Transverse colon (tissue), 4 donors: ENCODE measurements around the gene SETX. TPM values are rescaled to one million over a fixed set of nuclear protein-coding genes. Genes with fewer than 3 reads are reported as not detected.
A peak's percentile ranks its signal among the peaks of the same experiment; 100 is the strongest.

Experiments used
- DNase-seq: peaks from one replicate; pipeline ENCODE4 v3.0.0-alpha.2; 2019
- H3K27ac ChIP-seq, 4 donors: fragments of 200-600 bp; sonication (generic); 2 replicates each; pipeline ENCODE4 v1.5.1; 2016 to 2018; ENCODE audit warnings: inconsistent platforms in 4 of 4
- H3K27me3 ChIP-seq: fragments of 200-600 bp; sonication (generic); 2 replicates; pipeline ENCODE4 v1.5.1; 2017; ENCODE audit warnings: inconsistent platforms
- H3K36me3 ChIP-seq, 4 donors: fragments of 200-600 bp; sonication (generic); 2 replicates each; pipeline ENCODE4 v1.5.1; 2017 to 2019; ENCODE audit warnings: inconsistent platforms in 4 of 4
- H3K4me1 ChIP-seq, 4 donors: fragments of 200-600 bp; sonication (generic); 2 replicates each; pipeline ENCODE4 v1.5.1; 2017 to 2020; ENCODE audit warnings: inconsistent platforms in 4 of 4
- H3K4me3 ChIP-seq, 4 donors: fragments of 200-600 bp; sonication (generic); 1 replicate in 1 of 4; 2 replicates in 3 of 4; pipeline versions ENCODE4 v1.5.1 to v1.6.1; 2017 to 2019; ENCODE audit warnings: inconsistent platforms in 4 of 4
- H3K9me3 ChIP-seq, 2 donors: fragments of 200-600 bp; sonication (generic); 2 replicates each; pipeline ENCODE4 v1.5.1; 2017 to 2019; ENCODE audit warnings: inconsistent platforms in 2 of 2
- EP300 ChIP-seq: sonication (generic); formaldehyde crosslinking; IDR thresholded peaks from one replicate; pipeline ENCODE4 v1.6.1; 2017; ENCODE audit warnings: antibody characterized with exemption, low read depth
- POLR2A ChIP-seq: fragments of 450-650 bp; IDR thresholded peaks from one replicate; pipeline ENCODE4 v1.6.1; 2016; ENCODE audit warnings: antibody characterized with exemption, mild to moderate bottlenecking, moderate library complexity
- POLR2AphosphoS5 ChIP-seq, 3 donors: sonication (generic); formaldehyde crosslinking; IDR thresholded peaks; one replicate each; pipeline ENCODE4 v1.6.1; 2016; ENCODE audit warnings: antibody characterized with exemption in 3 of 3
- WGBS, 2 donors: methylation state at CpG; one replicate each; pipeline ENCODE4 v1.1.5; 2018; ENCODE audit warnings: low coverage in 1 of 2; 5-methylcytosine and 5-hydroxymethylcytosine counted together
- in situ Hi-C, 4 donors: fragments of 200-750 bp; cut with MboI; loops; one replicate each; pipeline versions ENCODE4 v1.15.0 to v1.15.1; 2017; ENCODE audit warnings: low sequenced_read_pairs in 3 of 4, low pct_ligation_motif_present in 1 of 4, low pct_unique_long_range_greater_than_20kb in 1 of 4
- intact Hi-C: fragments of 100-400 bp; cut with DNase I; formaldehyde crosslinking; loops from one replicate; pipeline ENCODE4 v1.15.1; 2023; ENCODE audit warnings: low total_unique reads
- total RNA-seq, 4 donors: library from RNA; depleted of rRNA; stranded (reverse); fragments of >200 nt; gene quantifications; one replicate each; pipeline ENCODE4 v1.1.0, GENCODE V29; 2016
- TF ChIP-seq, protein P1 (sequence below), 5 experiments: fragments of 200-600 bp in 3 of 5; fragments of 450-650 bp in 2 of 5; sonication (generic) in 3 of 5; IDR thresholded peaks; 1 replicate in 2 of 5; 2 replicates in 3 of 5; pipeline ENCODE4 v1.5.1; 2016 to 2017; ENCODE audit warnings: antibody characterized with exemption in 5 of 5, inconsistent platforms in 3 of 5, mild to moderate bottlenecking in 2 of 5, moderate library complexity in 1 of 5

SETX gene
- total RNA-seq, 4 donors from 2014 or later = 27.7 to 70.5 (median 48.5) TPM

DNA sequence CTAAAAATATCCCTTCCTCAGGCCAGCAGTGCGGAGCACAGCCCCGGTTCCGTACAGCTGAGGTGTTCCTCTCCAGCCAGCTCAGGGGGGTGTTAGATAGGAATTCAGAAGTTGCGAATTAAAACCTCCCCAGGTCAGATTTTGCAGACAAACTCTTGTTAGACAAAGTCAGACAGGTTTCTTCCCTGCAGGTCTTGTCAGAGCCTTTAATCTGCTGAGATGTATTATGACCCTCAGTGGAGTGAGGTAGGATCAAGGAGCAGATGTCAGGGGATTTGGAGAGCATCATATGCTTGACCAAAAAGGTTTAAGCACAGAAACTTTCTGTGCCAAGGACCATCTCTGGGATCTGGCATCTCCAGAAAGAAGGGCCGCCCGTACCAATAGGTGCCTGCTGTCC is 132.8 kb downstream of the SETX start:
- in situ Hi-C loops (no loop called here), intact Hi-C loops (no loop called here)
- Histone ChIP-seq H3K4me3 (no peak overlapping the region), H3K36me3 (no peaks in the 10 kb centered on the region), H3K27ac (no peak overlapping the region), H3K9me3 (no peaks in the 10 kb centered on the region), H3K4me1 (no peaks in the 10 kb centered on the region), H3K27me3 (peaks cover 9% of the 10 kb centered on the region)
- DNase-seq = no peak
- 89% methylated on average over 6 of the region's 6 CpGs; no CpG with 5 or more reads in 1 of the 2 donors for WGBS, 2 donors
- TF ChIP-seq EP300 = no peak
- TF ChIP-seq, protein P1, sequence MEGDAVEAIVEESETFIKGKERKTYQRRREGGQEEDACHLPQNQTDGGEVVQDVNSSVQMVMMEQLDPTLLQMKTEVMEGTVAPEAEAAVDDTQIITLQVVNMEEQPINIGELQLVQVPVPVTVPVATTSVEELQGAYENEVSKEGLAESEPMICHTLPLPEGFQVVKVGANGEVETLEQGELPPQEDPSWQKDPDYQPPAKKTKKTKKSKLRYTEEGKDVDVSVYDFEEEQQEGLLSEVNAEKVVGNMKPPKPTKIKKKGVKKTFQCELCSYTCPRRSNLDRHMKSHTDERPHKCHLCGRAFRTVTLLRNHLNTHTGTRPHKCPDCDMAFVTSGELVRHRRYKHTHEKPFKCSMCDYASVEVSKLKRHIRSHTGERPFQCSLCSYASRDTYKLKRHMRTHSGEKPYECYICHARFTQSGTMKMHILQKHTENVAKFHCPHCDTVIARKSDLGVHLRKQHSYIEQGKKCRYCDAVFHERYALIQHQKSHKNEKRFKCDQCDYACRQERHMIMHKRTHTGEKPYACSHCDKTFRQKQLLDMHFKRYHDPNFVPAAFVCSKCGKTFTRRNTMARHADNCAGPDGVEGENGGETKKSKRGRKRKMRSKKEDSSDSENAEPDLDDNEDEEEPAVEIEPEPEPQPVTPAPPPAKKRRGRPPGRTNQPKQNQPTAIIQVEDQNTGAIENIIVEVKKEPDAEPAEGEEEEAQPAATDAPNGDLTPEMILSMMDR (IDR thresholded peaks at IDR 0.05) = no peak
- TF ChIP-seq POLR2AphosphoS5 (IDR thresholded peaks at IDR 0.05) = no peak
- no peak for TF ChIP-seq POLR2A

DNA sequence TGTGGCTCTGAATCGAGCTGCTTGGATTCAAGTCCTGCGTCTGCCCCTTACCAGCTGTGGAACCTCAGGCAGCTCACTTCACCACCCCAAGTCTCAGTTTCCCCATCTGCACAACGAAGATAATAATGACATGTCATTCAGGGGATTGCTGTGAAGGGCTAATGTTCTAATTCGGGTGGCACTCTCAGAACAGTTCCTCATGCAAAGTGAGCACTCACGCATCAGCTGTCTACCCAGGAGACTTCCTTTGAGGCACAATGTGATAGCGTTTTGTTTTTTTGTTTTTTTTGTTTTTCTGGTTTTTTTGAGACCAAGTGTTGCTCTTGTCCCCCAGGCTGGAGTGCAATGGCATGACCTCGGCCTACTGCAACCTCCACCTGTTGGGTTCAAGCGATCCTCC is 136.6 kb downstream of the SETX start:
- no peak overlapping the region for H3K4me3 ChIP-seq
- intact Hi-C loops (no loop called here), in situ Hi-C loops (no loop called here)
- H3K9me3 ChIP-seq = no peaks in the 10 kb centered on the region
- no peak for TF ChIP-seq POLR2AphosphoS5 (IDR thresholded peaks at IDR 0.05)
- no peak for TF ChIP-seq POLR2A
- no peak for TF ChIP-seq EP300
- TF ChIP-seq, protein P1 (IDR thresholded peaks at IDR 0.05) = no peak
- H3K36me3 ChIP-seq = no peaks in the 10 kb centered on the region
- DNase-seq = no peak
- H3K27ac ChIP-seq = no peak overlapping the region
- peaks cover 4% of the 10 kb centered on the region for H3K27me3 ChIP-seq
- 85 to 87% methylated on average over 3 to 8 of the region's 8 CpGs for WGBS, 2 donors
- no peaks in the 10 kb centered on the region for H3K4me1 ChIP-seq

DNA sequence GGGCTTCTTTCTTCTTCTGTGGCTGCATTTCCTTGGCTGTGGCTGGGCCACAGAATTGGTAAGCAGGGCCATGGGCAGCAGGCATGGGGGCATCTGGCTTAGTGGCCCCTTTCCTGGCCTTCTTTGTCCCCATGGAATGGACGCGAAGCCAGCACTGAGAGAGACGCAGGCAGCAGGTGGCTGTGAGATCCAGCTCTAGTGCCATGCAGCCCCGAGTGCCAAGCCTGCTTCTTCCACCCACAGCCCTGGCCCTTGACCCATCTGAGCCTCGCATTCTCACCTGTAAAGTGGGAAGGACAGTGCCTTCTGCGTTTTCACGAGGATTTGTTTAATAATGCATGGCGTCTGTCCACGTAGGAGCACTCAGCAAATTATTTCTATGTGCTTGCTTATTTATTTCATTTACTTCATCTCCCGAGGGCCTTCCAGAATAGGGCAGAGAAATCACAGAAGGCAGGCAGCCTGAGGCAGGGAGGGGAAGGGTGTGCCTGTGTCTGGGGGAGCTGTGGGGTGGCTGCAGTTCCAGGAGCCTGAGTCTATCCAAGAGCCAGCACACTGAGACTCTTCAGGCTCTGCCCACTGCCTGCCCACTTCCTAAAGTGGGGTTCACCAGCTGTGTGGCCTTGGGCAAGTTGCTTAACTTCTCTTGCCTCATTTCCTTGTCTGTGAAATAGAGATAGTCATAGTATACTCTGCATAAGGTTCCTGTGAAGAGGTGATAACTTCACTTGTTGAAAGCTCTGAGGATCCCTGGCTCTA is 137.7 kb downstream of the SETX start:
- no peak for DNase-seq
- in situ Hi-C loops = no loop called here
- intact Hi-C loops = no loop called here
- Histone ChIP-seq H3K27me3 (no peaks in the 10 kb centered on the region), H3K4me1 (no peaks in the 10 kb centered on the region), H3K9me3 (no peaks in the 10 kb centered on the region), H3K27ac (no peak overlapping the region), H3K4me3 (no peak overlapping the region), H3K36me3 (no peaks in the 10 kb centered on the region)
- TF ChIP-seq POLR2AphosphoS5 (IDR thresholded peaks at IDR 0.05) = no peak
- TF ChIP-seq, protein P1 (IDR thresholded peaks at IDR 0.05) = no peak
- TF ChIP-seq POLR2A = no peak
- TF ChIP-seq EP300 = no peak
- 66% methylated on average over 10 of the region's 10 CpGs; no CpG with 5 or more reads in 1 of the 2 donors for WGBS, 2 donors

DNA sequence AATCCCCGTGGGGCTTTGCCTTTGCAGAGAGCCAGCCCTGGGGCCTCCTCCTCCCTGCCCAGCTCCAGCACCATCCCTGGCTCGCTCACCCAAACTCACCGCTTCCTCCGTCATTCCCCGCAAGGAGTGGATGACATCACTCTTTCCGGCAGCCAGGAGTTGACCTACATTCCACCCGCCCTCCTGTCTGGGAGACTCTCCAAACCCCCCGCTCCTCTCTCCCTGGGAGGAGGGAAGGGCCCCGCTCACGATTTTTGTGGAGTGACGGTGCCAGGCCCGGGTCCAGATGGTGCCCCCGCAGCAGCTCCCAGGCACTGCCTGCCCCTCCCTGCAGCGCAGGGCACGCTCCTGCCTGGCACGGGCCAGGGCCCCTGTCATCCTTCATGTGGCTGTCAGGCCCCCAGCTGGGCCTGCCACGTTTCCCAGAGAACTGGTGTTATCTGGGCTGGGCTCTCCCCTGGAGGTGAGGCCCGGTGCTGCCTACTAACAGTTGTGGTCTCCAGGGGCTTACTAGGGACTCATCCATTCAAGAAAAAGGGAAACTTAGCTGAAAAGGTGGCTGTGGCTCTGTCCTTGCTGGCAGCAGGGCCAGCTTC is 140.7 kb downstream of the SETX start:
- H3K9me3 ChIP-seq = no peaks in the 10 kb centered on the region
- peak overlapping the region in 2 of 4 donors; percentile 13 to 25 for H3K27ac ChIP-seq
- H3K27me3 ChIP-seq = no peaks in the 10 kb centered on the region
- TF ChIP-seq POLR2AphosphoS5 (IDR thresholded peaks at IDR 0.05) (peak in 1 of 3 donors; percentile 11), POLR2A (no peak), EP300 (no peak)
- no peaks in the 10 kb centered on the region for H3K36me3 ChIP-seq
- in situ Hi-C loops (no loop called here), intact Hi-C loops (no loop called here)
- DNase-seq = no peak
- H3K4me1 ChIP-seq = no peaks in the 10 kb centered on the region
- H3K4me3 ChIP-seq = no peak overlapping the region
- 11% methylated on average over 13 of the region's 18 CpGs; no CpG with 5 or more reads in 1 of the 2 donors for WGBS, 2 donors
